WI38 (cell line): Measurements from ENCODE around the gene PNMT.

Source experiments
- H3K4me3 ChIP-seq: 2 replicates; pipeline ENCODE4 v1.5.1; 2011; ENCODE audit warnings: low read depth, mild to moderate bottlenecking, control low read depth, low read length
- CTCF ChIP-seq: IDR thresholded peaks from 2 replicates; pipeline ENCODE4 v1.5.1; 2012; ENCODE audit warnings: low read depth, mild to moderate bottlenecking, control low read depth, low read length

PNMT gene

GRCh38 chr17:39636587-39636926, 31.7 kb upstream of the PNMT start:
- no peak for TF ChIP-seq CTCF
- peak overlapping the region; percentile 72 for H3K4me3 ChIP-seq

GRCh38 chr17:39636927-39637736, 31.1 kb upstream of the PNMT start, which contains the start of gene STARD3:
Gene STARD3, plus strand, starts transcription at chr17:39637144. Its CDS starts 16,388 bp downstream, at chr17:39653532.
- TF ChIP-seq CTCF, result no peak
- H3K4me3 ChIP-seq, result peak within 1 kb of the TSS; percentile 72

GRCh38 chr17:39638317-39638716, 29.9 kb upstream of the PNMT start:
- TF ChIP-seq CTCF, result no peak

GRCh38 chr17:39639043-39639442, 29.2 kb upstream of the PNMT start:
- TF ChIP-seq CTCF, result no peak
- no peak overlapping the region for H3K4me3 ChIP-seq

More at GRCh38 chr17:39638317-39638716, 29.9 kb upstream of the PNMT start:
- peak overlapping the region; percentile 72 for H3K4me3 ChIP-seq

GRCh38 chr17:39639566-39640458, 28.4 kb upstream of the PNMT start:
- TF ChIP-seq CTCF, result no peak
- no peak overlapping the region for H3K4me3 ChIP-seq

- no peak overlapping the region for H3K4me3 ChIP-seq
- no peak for TF ChIP-seq CTCF
These were observed 27.6 kb upstream of the PNMT start for GRCh38 chr17:39640591-39641031.
